ENCODE results near the gene SQSTM1. TPM values are rescaled to one million over a fixed set of nuclear protein-coding genes. Genes with fewer than 3 reads are reported as not detected.

SQSTM1 gene
- total and polyA plus RNA-seq, 9 of the 15 experiments (the other 6 are each of a cell fraction or from before 2014, with no cell fraction given) = 5.6 to 148 (median 64.0) TPM

DNA sequence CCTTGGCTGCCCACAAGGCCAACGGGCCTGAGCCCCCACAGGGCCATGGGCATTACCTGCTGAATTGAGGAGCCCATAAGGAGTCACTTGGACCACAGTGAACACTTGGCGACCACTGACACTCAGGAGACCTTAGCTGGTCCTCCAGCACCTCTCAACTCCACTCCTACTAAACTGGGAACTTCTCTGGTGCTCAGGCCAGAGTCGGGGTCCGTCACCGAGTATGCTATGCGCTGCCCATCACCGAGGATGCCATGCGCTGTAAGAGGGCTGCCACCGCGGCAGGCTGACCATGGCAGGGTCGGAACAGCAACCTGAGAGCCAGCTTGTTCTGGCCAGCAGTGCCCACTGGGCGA, 600 bp upstream of the SQSTM1 start (continued):
- TF ChIP-seq ASH1L (IDR thresholded peaks at IDR 0.05; ENCODE audit: borderline replicate concordance, low read depth, partially characterized antibody) (no peak), ZNF583 (CRISPR knock-in tag; IDR thresholded peaks at IDR 0.05) (peak; percentile 7; the same call in 1 of the 2 replicates), BDP1 (IDR thresholded peaks at IDR 0.05; ENCODE audit: insufficient read depth, insufficient read length) (no peak), ZNF408 (CRISPR knock-in tag; IDR thresholded peaks at IDR 0.05; ENCODE audit: low read depth) (no peak), ZNF134 (CRISPR knock-in tag; conservative IDR thresholded peaks at IDR 0.05) (no peak), E2F3 (CRISPR knock-in tag; IDR thresholded peaks at IDR 0.05) (0 out of 2 replicates have a peak, but pooled peaks have one; percentile 42), PTRF (tag; IDR thresholded peaks at IDR 0.05) (peak; percentile 51), ZBTB7A (IDR thresholded peaks at IDR 0.05; ENCODE audit: borderline replicate concordance, control insufficient read depth, low read depth, low read length) (no peak), BRF1 (IDR thresholded peaks at IDR 0.05; ENCODE audit: borderline replicate concordance, extremely low read depth, insufficient read length) (no peak), MYNN (IDR thresholded peaks at IDR 0.05) (no peak), MYNN (CRISPR knock-in tag; IDR thresholded peaks at IDR 0.05) (no peak)
- TF ChIP-seq, protein P1, sequence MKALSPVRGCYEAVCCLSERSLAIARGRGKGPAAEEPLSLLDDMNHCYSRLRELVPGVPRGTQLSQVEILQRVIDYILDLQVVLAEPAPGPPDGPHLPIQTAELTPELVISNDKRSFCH (CRISPR knock-in tag; IDR thresholded peaks at IDR 0.05) = no peak
- TF ChIP-seq, protein P1 (tag; IDR thresholded peaks at IDR 0.05) = peak; percentile 33; the same call in 1 of the 2 replicates
- TF ChIP-seq, protein P2, sequence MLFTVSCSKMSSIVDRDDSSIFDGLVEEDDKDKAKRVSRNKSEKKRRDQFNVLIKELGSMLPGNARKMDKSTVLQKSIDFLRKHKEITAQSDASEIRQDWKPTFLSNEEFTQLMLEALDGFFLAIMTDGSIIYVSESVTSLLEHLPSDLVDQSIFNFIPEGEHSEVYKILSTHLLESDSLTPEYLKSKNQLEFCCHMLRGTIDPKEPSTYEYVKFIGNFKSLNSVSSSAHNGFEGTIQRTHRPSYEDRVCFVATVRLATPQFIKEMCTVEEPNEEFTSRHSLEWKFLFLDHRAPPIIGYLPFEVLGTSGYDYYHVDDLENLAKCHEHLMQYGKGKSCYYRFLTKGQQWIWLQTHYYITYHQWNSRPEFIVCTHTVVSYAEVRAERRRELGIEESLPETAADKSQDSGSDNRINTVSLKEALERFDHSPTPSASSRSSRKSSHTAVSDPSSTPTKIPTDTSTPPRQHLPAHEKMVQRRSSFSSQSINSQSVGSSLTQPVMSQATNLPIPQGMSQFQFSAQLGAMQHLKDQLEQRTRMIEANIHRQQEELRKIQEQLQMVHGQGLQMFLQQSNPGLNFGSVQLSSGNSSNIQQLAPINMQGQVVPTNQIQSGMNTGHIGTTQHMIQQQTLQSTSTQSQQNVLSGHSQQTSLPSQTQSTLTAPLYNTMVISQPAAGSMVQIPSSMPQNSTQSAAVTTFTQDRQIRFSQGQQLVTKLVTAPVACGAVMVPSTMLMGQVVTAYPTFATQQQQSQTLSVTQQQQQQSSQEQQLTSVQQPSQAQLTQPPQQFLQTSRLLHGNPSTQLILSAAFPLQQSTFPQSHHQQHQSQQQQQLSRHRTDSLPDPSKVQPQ (CRISPR knock-in tag; IDR thresholded peaks at IDR 0.05; ENCODE audit: borderline replicate concordance) = no peak
- TF ChIP-seq, protein P3, sequence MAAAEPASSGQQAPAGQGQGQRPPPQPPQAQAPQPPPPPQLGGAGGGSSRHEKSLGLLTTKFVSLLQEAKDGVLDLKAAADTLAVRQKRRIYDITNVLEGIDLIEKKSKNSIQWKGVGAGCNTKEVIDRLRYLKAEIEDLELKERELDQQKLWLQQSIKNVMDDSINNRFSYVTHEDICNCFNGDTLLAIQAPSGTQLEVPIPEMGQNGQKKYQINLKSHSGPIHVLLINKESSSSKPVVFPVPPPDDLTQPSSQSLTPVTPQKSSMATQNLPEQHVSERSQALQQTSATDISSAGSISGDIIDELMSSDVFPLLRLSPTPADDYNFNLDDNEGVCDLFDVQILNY (CRISPR knock-in tag; IDR thresholded peaks at IDR 0.05) = no peak
- TF ChIP-seq, protein P4, sequence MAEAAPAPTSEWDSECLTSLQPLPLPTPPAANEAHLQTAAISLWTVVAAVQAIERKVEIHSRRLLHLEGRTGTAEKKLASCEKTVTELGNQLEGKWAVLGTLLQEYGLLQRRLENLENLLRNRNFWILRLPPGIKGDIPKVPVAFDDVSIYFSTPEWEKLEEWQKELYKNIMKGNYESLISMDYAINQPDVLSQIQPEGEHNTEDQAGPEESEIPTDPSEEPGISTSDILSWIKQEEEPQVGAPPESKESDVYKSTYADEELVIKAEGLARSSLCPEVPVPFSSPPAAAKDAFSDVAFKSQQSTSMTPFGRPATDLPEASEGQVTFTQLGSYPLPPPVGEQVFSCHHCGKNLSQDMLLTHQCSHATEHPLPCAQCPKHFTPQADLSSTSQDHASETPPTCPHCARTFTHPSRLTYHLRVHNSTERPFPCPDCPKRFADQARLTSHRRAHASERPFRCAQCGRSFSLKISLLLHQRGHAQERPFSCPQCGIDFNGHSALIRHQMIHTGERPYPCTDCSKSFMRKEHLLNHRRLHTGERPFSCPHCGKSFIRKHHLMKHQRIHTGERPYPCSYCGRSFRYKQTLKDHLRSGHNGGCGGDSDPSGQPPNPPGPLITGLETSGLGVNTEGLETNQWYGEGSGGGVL (CRISPR knock-in tag; IDR thresholded peaks at IDR 0.05) = no peak

Measured in K562 (cell line).